Glutamatergic neuron (in vitro differentiated cells): Measurements from ENCODE around the gene OR5H14. TPM values are rescaled to one million over a fixed set of nuclear protein-coding genes. Genes with fewer than 3 reads are reported as not detected.

Experiments
- DNase-seq: peaks from one replicate; pipeline ENCODE4 v3.0.0; 2022
- H3K27ac Mint-ChIP-seq: one replicate; pipeline ENCODE4 v1.8.0; 2020; ENCODE audit warnings: mild to moderate bottlenecking, mixed read lengths, inconsistent platforms; ENCODE audit not compliant: unreplicated experiment
- H3K27me3 Mint-ChIP-seq: one replicate; pipeline ENCODE4 v1.8.0; 2020; ENCODE audit warnings: mild to moderate bottlenecking, moderate library complexity, mixed read lengths, inconsistent platforms; ENCODE audit not compliant: unreplicated experiment
- H3K36me3 Mint-ChIP-seq: one replicate; pipeline ENCODE4 v1.8.0; 2020; ENCODE audit warnings: mild to moderate bottlenecking, mixed read lengths, inconsistent platforms; ENCODE audit not compliant: unreplicated experiment
- H3K4me1 Mint-ChIP-seq: one replicate; pipeline ENCODE4 v1.8.0; 2020; ENCODE audit warnings: mild to moderate bottlenecking, low read depth, mixed read lengths, inconsistent platforms; ENCODE audit not compliant: unreplicated experiment
- H3K4me3 Mint-ChIP-seq: one replicate; pipeline ENCODE4 v1.8.0; 2020; ENCODE audit warnings: mild to moderate bottlenecking, mixed read lengths, inconsistent platforms; ENCODE audit not compliant: unreplicated experiment
- H3K9me3 Mint-ChIP-seq: one replicate; pipeline ENCODE4 v1.8.0; 2020; ENCODE audit warnings: mild to moderate bottlenecking, moderate library complexity, mixed read lengths, inconsistent platforms; ENCODE audit not compliant: unreplicated experiment
- long read RNA-seq: library from polyadenylated mRNA; unstranded; transcript quantifications from one replicate; pipeline ENCODE4 v2.0.0, GENCODE V29; 2020; ENCODE audit not compliant: unreplicated experiment
- total RNA-seq: library from RNA; stranded (reverse); fragmentation: NEBNext Ultra II Directional; extraction: Animal tissue kit (Norgen Biotek cat#: 25700); gene quantifications from one replicate; pipeline ENCODE4 v1.2.1, GENCODE V29; 2021; ENCODE audit not compliant: unreplicated experiment
- TF ChIP-seq, protein P1 (sequence below): fragments of 200-600 bp; sonication (generic); IDR thresholded peaks from one replicate; pipeline ENCODE4 v1.5.0; 2021; ENCODE audit not compliant: partially characterized antibody, unreplicated experiment

OR5H14 gene
- total RNA-seq: not detected
- long read RNA-seq: 0 reads

DNA sequence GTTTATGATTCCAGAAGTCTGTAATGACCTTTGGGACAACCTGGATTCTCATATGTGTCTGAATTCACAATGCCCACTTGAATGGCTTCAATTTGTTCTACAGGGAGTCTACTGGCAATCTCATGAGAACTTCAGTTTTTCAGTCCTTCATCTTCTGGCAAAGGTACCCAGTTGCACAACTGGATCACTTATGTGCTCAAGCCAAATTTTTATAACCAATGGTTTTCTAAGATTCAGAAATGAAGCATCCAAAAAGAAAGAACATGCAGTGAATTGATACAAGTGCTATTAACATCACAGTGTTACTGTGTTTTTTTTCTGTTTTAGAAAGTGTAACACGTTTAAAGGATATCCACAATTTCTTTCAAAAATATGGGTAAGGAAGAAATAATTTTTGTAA, at the start of gene OR5H14:
Gene OR5H14 (plus strand): TSS at position 301 of the 400 bp plus-strand sequence. CDS start 1,907 bp downstream, outside the sequence.
- H3K27me3 Mint-ChIP-seq: no peaks in the 10 kb centered on the region
- H3K9me3 Mint-ChIP-seq: no peaks in the 10 kb centered on the region
- TF ChIP-seq, protein P1, sequence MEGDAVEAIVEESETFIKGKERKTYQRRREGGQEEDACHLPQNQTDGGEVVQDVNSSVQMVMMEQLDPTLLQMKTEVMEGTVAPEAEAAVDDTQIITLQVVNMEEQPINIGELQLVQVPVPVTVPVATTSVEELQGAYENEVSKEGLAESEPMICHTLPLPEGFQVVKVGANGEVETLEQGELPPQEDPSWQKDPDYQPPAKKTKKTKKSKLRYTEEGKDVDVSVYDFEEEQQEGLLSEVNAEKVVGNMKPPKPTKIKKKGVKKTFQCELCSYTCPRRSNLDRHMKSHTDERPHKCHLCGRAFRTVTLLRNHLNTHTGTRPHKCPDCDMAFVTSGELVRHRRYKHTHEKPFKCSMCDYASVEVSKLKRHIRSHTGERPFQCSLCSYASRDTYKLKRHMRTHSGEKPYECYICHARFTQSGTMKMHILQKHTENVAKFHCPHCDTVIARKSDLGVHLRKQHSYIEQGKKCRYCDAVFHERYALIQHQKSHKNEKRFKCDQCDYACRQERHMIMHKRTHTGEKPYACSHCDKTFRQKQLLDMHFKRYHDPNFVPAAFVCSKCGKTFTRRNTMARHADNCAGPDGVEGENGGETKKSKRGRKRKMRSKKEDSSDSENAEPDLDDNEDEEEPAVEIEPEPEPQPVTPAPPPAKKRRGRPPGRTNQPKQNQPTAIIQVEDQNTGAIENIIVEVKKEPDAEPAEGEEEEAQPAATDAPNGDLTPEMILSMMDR: no peak
- no peak for DNase-seq
- no peak within 1 kb of the TSS for H3K27ac Mint-ChIP-seq
- no peaks in the 10 kb centered on the region for H3K4me1 Mint-ChIP-seq
- H3K36me3 Mint-ChIP-seq: no peaks in the 10 kb centered on the region
- no peak within 1 kb of the TSS for H3K4me3 Mint-ChIP-seq

DNA sequence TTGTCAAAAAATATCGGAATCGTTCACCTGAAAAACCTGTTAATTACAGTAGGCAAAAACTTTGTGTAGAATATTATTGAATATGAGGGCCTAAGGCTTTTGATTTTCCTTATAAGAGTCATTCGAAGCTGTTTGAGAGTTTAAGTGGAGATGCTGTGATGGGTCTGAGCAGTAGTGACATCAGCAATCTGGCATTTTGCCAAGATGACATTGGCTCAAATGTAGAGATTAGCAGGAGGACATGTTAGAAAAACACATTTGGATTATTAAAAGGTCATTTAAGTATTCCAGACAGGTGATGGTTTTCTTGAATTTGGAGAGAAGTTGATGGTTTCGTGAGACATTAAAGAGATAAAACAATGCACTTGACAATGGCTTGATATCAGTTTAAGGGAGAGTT, 47.4 kb upstream of the OR5H14 start:
- Mint-ChIP-seq H3K27me3 (no peaks in the 10 kb centered on the region), H3K27ac (no peak overlapping the region), H3K4me1 (no peaks in the 10 kb centered on the region), H3K4me3 (no peak overlapping the region), H3K36me3 (no peaks in the 10 kb centered on the region), H3K9me3 (no peaks in the 10 kb centered on the region)
- TF ChIP-seq, protein P1: no peak
- DNase-seq: no peak

DNA sequence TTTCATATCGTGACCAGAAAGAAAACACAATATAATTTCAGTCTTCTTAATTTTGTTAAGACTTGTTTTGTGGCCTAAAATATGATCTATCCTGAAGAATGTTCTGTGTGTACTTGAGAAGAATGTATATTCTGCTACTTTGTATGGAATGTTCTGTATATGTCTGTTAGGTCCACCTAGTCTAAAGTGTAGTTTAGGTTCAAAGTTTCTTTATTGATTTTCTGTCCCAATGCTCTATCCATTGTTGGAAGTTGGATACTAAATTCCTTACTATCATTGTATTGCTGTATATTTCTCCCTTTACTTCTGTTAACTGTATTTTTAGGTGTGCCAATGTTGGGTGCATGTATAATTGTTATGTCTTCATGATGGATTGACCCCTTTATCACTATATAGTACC, 39.1 kb upstream of the OR5H14 start:
- Mint-ChIP-seq H3K27me3 (no peaks in the 10 kb centered on the region), H3K4me3 (no peak overlapping the region), H3K27ac (no peak overlapping the region), H3K9me3 (no peaks in the 10 kb centered on the region), H3K4me1 (no peaks in the 10 kb centered on the region), H3K36me3 (no peaks in the 10 kb centered on the region)
- no peak for DNase-seq
- TF ChIP-seq, protein P1: no peak

DNA sequence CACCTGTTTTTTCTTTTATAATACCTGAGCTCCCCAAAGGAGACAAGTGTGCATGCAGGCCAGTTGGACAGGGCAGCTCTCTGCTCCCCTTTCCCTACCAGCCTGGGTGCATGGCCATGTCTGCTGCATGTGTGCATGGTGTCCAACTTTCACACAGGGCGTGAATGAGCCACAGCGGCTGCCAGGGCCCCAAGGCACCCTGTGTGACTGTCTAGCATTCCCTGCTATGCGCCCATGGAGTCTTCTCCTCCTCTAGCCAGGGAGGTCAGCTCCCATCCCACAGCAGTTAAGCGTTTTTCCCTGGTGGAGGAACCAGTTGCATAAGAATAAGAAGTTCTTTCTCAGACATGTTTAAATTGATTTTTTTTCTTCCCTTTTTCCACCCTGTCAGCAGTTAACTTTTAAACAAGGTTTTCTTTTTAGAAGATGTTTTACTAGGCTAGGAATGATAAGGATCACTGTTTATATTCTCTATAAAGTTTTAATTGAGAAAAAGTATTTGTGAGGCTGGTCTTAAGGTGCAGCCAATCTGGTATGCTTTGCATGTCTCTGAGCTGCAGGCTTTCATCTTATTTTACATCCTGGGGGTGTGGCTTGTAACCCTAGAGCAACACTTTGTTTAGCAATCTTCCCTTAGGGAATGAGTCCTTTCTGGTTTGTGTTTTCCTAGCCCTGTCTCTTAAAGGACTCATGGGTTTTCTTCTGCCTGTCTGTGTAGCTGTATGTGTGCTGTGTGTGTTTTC, 37.3 kb upstream of the OR5H14 start:
- Mint-ChIP-seq H3K4me1 (no peaks in the 10 kb centered on the region), H3K4me3 (no peak overlapping the region)
- no peak for DNase-seq

DNA sequence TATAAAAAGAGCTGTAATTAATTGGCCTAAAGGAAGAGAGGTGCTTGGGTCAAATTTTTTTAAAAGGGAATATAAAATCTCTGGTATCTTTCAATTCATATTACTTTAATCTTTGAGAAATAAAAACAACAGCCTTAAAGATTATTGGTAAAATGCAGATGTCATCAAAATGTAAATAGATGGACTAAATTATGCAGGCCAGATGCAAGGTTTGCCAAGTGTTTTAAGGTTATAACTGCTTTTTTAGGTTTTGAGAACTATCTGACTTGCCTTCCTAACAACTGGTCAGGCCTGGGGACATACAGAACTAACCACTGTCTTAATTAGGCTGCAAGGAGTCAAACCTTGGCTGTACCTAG, 36.8 kb upstream of the OR5H14 start:
- no peaks in the 10 kb centered on the region for H3K36me3 Mint-ChIP-seq
- H3K27me3 Mint-ChIP-seq: no peaks in the 10 kb centered on the region
- peaks cover 2% of the 10 kb centered on the region for H3K9me3 Mint-ChIP-seq
- no peak for DNase-seq
- H3K4me1 Mint-ChIP-seq: no peaks in the 10 kb centered on the region
- TF ChIP-seq, protein P1: no peak
- H3K4me3 Mint-ChIP-seq: no peak overlapping the region
- H3K27ac Mint-ChIP-seq: no peak overlapping the region

More for the DNA sequence above, 37.3 kb upstream of the OR5H14 start:
- no peak overlapping the region for H3K27ac Mint-ChIP-seq
- no peaks in the 10 kb centered on the region for H3K27me3 Mint-ChIP-seq
- H3K36me3 Mint-ChIP-seq: no peaks in the 10 kb centered on the region
- peaks cover 2% of the 10 kb centered on the region for H3K9me3 Mint-ChIP-seq
- TF ChIP-seq, protein P1: no peak
